Keratinocyte (primary cell): ENCODE results near the gene FMNL2. TPM values are rescaled to one million over a fixed set of nuclear protein-coding genes. Genes with fewer than 3 reads are reported as not detected.

Experiments
- DNase-seq: peaks from one replicate; pipeline ENCODE4 v3.0.0-alpha.2; 2011; ENCODE audit warnings: low read depth, missing footprints, low spot score
- FAIRE-seq: peaks from 2 replicates; lab custom pipeline; 2011; peaks lifted over from hg19 to GRCh38; lab: Jason Lieb, UNC
- H2AFZ ChIP-seq: 2 replicates; pipeline ENCODE4 v1.6.0; 2012; ENCODE audit warnings: low read length, control low read depth, inconsistent platforms; ENCODE audit not compliant: control insufficient read depth
- H3K27ac ChIP-seq: 2 replicates; pipeline ENCODE4 v1.5.1; 2011; ENCODE audit warnings: low read length; ENCODE audit not compliant: control insufficient read depth, insufficient read depth
- H3K27me3 ChIP-seq: 3 replicates; pipeline ENCODE4 v1.6.0; 2011; ENCODE audit warnings: low read length; ENCODE audit not compliant: control insufficient read depth, insufficient read depth; ENCODE audit errors: extremely low read depth
- H3K36me3 ChIP-seq, 2 experiments: 2 replicates in 1 of 2; 3 replicates in 1 of 2; pipeline ENCODE4 v1.5.1; 2011; ENCODE audit warnings: low read length in 2 of 2, mild to moderate bottlenecking in 1 of 2; ENCODE audit not compliant: control insufficient read depth in 2 of 2, insufficient read depth in 2 of 2; ENCODE audit errors: extremely low read depth in 1 of 2
- H3K4me1 ChIP-seq: 3 replicates; pipeline ENCODE4 v1.5.1; 2011; ENCODE audit warnings: low read length; ENCODE audit not compliant: control insufficient read depth, insufficient read depth; ENCODE audit errors: extremely low read depth
- H3K4me2 ChIP-seq: 3 replicates; pipeline ENCODE4 v1.6.0; 2011; ENCODE audit warnings: low read depth, low read length; ENCODE audit not compliant: control insufficient read depth, insufficient read depth; ENCODE audit errors: extremely low read depth
- H3K4me3 ChIP-seq, 3 experiments: fragments of 200-600 bp in 1 of 3; sonication (generic) in 1 of 3; 2 replicates in 2 of 3; 3 replicates in 1 of 3; pipeline ENCODE4 v1.5.1; 2011 to 2016; ENCODE audit warnings: low read length in 3 of 3, mild to moderate bottlenecking in 3 of 3, control low read depth in 2 of 3, inconsistent platforms in 1 of 3, low read depth in 1 of 3, mixed read lengths in 1 of 3, mixed run types in 1 of 3, moderate library complexity in 1 of 3; ENCODE audit not compliant: control insufficient read depth in 2 of 3, insufficient read depth in 2 of 3; ENCODE audit errors: extremely low read depth in 1 of 3
- H3K79me2 ChIP-seq: 2 replicates; pipeline ENCODE4 v1.6.0; 2012; ENCODE audit warnings: low read length; ENCODE audit not compliant: control insufficient read depth, insufficient read depth
- H3K9ac ChIP-seq: 3 replicates; pipeline ENCODE4 v1.6.0; 2011; ENCODE audit warnings: low read length; ENCODE audit not compliant: control insufficient read depth, insufficient read depth; ENCODE audit errors: extremely low read depth
- H3K9me1 ChIP-seq: 3 replicates; pipeline ENCODE4 v1.6.0; 2011; ENCODE audit warnings: low read length; ENCODE audit not compliant: control insufficient read depth, insufficient read depth; ENCODE audit errors: extremely low read depth
- H3K9me3 ChIP-seq: 2 replicates; pipeline ENCODE4 v1.5.1; 2012; ENCODE audit warnings: low read depth, low read length; ENCODE audit not compliant: control insufficient read depth
- H4K20me1 ChIP-seq: 3 replicates; pipeline ENCODE4 v1.6.0; 2011; ENCODE audit warnings: low read length; ENCODE audit not compliant: control insufficient read depth, insufficient read depth; ENCODE audit errors: extremely low read depth
- EZH2 ChIP-seq: IDR thresholded peaks from one replicate; pipeline ENCODE4 v1.6.1; 2012; ENCODE audit warnings: inconsistent platforms, mild to moderate bottlenecking, low read length, moderate library complexity
- dilution Hi-C: fragments of 300-500 bp; cut with MboI; formaldehyde crosslinking; loops from one replicate; pipeline ENCODE4 v1.7.0; 2020; ENCODE audit warnings: low sequenced_read_pairs; ENCODE audit not compliant: extremely low pct_ligation_motif_present
- polyA plus RNA-seq, 5 experiments: library from polyadenylated mRNA; depleted of rRNA in 3 of 5; stranded (reverse) in 3 of 5; stranded (forward) in 1 of 5; unstranded in 1 of 5; fragments of >200 nt; gene quantifications; 1 replicate in 1 of 5; 2 replicates in 3 of 5; 3 replicates in 1 of 5; pipeline versions ENCODE4 v1.2.1 to v1.2.3, GENCODE V29; 2011 to 2012; ENCODE audit warnings: missing spikeins in 2 of 5, low read depth in 1 of 5, low replicate concordance in 1 of 5
- TF ChIP-seq, protein P1 (sequence below), 3 experiments: IDR thresholded peaks in 1 of 3; conservative IDR thresholded peaks in 1 of 3; optimal IDR thresholded peaks in 1 of 3; 2 replicates in 2 of 3; 3 replicates in 1 of 3; pipeline versions ENCODE3 to v1.5.1; 2011; ENCODE audit warnings: low read length in 3 of 3, mild to moderate bottlenecking in 3 of 3, moderate library complexity in 2 of 3, control low read depth in 1 of 3, inconsistent platforms in 1 of 3; ENCODE audit not compliant: insufficient read depth in 2 of 3; ENCODE audit errors: extremely low read depth in 1 of 3

Gene FMNL2
- polyA plus RNA-seq, 1 donor (not counting 4 experiments of a cell fraction or from before 2014, with no cell fraction given), result 62.7 TPM

DNA sequence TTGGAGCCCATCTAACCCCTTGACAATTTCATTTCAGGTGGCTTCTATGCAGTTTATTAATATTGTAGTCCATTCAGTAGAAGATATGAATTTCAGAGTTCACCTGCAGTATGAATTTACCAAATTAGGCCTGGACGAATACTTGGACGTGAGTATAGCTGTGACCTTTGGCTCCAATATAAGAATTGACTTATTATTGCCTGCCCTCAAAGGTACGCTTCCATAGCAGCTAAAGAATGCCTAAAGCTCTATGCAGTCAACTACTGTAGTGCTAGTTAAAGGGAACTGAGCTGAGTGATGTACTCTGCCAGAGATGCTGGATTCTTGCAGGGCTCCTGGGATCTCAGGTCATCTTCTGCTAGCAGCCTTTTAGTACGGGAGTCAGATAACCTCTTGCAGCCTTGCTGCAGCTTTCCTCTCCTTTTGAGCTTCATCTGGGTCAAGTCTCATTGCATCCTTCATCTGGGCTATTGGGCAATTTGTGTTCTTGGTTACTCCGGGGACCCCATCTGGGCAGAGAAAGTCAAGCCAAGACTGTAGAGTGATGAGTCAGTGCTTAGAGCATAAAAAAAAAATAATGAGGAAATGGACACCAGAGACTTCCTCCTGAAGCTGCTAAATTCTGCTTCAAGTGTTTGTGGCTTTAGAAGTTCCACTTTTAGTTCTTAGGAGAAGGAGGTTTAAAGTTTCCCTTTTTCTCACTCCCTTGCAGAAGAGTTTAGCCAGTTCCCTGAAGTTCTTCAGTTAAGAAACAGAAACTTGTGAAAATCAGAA, 276.7 kb downstream of the FMNL2 start:
- no peak for TF ChIP-seq EZH2
- TF ChIP-seq, protein P1, sequence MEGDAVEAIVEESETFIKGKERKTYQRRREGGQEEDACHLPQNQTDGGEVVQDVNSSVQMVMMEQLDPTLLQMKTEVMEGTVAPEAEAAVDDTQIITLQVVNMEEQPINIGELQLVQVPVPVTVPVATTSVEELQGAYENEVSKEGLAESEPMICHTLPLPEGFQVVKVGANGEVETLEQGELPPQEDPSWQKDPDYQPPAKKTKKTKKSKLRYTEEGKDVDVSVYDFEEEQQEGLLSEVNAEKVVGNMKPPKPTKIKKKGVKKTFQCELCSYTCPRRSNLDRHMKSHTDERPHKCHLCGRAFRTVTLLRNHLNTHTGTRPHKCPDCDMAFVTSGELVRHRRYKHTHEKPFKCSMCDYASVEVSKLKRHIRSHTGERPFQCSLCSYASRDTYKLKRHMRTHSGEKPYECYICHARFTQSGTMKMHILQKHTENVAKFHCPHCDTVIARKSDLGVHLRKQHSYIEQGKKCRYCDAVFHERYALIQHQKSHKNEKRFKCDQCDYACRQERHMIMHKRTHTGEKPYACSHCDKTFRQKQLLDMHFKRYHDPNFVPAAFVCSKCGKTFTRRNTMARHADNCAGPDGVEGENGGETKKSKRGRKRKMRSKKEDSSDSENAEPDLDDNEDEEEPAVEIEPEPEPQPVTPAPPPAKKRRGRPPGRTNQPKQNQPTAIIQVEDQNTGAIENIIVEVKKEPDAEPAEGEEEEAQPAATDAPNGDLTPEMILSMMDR (optimal IDR thresholded peaks at IDR 0.05 in 1 of 3, IDR thresholded peaks at IDR 0.05 in 1 of 3, conservative IDR thresholded peaks at IDR 0.05 in 1 of 3; ENCODE audit: extremely low read depth in 1 of 3, insufficient read depth in 2 of 3, low read length in 3 of 3), result no peak
- Histone ChIP-seq H3K4me3 (no peak overlapping the region), H3K36me3 (peaks cover 10 to 19% of the 10 kb centered on the region in 2 experiments), H3K27me3 (no peaks in the 10 kb centered on the region), H4K20me1 (no peaks in the 10 kb centered on the region), H3K9ac (no peak overlapping the region), H3K4me1 (no peaks in the 10 kb centered on the region), H3K9me1 (no peaks in the 10 kb centered on the region), H3K79me2 (no peaks in the 10 kb centered on the region), H3K27ac (no peak overlapping the region), H2AFZ (no peak overlapping the region), H3K9me3 (no peaks in the 10 kb centered on the region), H3K4me2 (no peak overlapping the region)
- dilution Hi-C loops, result no loop called here
- DNase-seq, result no peak
- no peak for FAIRE-seq

DNA sequence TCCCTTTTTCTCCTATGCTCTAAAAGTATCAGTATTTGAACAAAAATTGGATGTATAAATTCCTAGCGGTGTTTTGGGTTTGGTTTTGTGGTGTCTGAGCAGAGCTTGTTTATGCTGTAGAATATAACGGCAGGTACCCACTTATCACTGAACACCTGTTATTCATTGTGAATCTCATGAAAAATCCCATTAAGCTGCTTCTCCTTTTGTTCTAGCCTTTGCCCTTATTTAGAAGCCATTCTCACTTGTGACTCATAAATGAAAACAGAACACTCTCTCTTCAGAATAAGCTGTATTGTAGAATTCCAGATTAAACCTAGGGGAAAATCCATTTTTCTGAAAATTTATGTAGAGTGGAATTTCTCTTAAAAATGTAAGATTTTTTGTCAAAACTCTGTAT, 278.3 kb downstream of the FMNL2 start:
- H3K9me3 ChIP-seq, result no peaks in the 10 kb centered on the region
- no peak overlapping the region for H3K27ac ChIP-seq
- no peaks in the 10 kb centered on the region for H4K20me1 ChIP-seq
- H3K4me2 ChIP-seq, result no peak overlapping the region
- H3K36me3 ChIP-seq, result peaks cover 15 to 22% of the 10 kb centered on the region in 2 experiments
- H3K4me1 ChIP-seq, result no peaks in the 10 kb centered on the region
- no peak for FAIRE-seq
- TF ChIP-seq EZH2, result no peak
- TF ChIP-seq, protein P1 (optimal IDR thresholded peaks at IDR 0.05 in 1 of 3, IDR thresholded peaks at IDR 0.05 in 1 of 3, conservative IDR thresholded peaks at IDR 0.05 in 1 of 3; ENCODE audit: extremely low read depth in 1 of 3, insufficient read depth in 2 of 3, low read length in 3 of 3), result no peak
- H2AFZ ChIP-seq, result no peak overlapping the region
- dilution Hi-C loops, result no loop called here
- no peaks in the 10 kb centered on the region for H3K79me2 ChIP-seq
- no peaks in the 10 kb centered on the region for H3K27me3 ChIP-seq
- no peak overlapping the region for H3K9ac ChIP-seq
- H3K4me3 ChIP-seq, result no peak overlapping the region
- DNase-seq, result no peak
- no peaks in the 10 kb centered on the region for H3K9me1 ChIP-seq
